ENCODE measurements around the gene ZNF280B.

Gene ZNF280B

GRCh38 chr22:22526125-22526912 is 17.8 kb upstream of the ZNF280B start:
- no peak for TF ChIP-seq ZFX (IDR thresholded peaks at IDR 0.05)
- TF ChIP-seq, protein P1, sequence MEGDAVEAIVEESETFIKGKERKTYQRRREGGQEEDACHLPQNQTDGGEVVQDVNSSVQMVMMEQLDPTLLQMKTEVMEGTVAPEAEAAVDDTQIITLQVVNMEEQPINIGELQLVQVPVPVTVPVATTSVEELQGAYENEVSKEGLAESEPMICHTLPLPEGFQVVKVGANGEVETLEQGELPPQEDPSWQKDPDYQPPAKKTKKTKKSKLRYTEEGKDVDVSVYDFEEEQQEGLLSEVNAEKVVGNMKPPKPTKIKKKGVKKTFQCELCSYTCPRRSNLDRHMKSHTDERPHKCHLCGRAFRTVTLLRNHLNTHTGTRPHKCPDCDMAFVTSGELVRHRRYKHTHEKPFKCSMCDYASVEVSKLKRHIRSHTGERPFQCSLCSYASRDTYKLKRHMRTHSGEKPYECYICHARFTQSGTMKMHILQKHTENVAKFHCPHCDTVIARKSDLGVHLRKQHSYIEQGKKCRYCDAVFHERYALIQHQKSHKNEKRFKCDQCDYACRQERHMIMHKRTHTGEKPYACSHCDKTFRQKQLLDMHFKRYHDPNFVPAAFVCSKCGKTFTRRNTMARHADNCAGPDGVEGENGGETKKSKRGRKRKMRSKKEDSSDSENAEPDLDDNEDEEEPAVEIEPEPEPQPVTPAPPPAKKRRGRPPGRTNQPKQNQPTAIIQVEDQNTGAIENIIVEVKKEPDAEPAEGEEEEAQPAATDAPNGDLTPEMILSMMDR (conservative IDR thresholded peaks at IDR 0.05): no peak
- H3K27ac ChIP-seq: no peak overlapping the region

DNA sequence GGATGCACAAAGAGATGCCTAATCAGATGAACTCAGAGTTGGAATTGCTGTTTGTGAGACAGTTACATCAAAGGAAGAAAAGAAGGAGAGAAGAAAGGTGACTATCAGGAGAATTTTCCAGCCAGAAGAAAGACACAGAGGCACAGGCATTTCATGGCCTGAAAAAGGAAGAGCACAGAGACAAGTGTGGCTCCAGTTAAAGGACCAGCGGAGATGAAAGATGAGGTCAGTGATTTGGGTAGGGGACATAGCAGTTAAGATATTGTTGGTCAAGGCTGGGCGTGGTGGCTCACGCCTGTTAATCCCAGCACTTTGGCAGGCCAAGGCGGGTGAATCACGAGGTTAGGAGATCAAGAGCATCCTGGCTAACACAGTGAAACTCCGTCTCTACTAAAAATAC is 15.0 kb upstream of the ZNF280B start:
- H3K27ac ChIP-seq: no peak overlapping the region
- TF ChIP-seq, protein P1 (conservative IDR thresholded peaks at IDR 0.05): no peak
- TF ChIP-seq ZFX (IDR thresholded peaks at IDR 0.05): no peak

DNA sequence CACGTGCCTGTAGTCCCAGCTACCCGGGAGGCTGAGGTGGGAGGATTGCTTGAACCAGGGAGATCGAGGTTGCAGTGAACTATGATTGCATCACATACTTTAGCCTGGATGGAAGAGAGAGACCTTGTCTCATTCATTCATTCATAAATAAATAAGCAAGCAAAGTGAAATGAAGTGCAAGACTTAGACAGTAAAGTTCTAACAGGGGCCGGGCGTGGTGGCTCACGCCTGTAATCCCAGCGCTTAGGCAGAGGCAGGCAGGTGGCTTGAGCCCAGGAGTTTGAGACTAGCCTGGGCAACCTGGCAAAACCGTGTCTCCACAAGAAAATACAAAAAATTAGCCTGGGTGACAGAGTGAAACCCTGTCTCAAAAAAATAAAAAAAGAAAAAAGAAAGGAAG is 13.1 kb upstream of the ZNF280B start:
- H3K27ac ChIP-seq: no peak overlapping the region
- TF ChIP-seq, protein P1 (conservative IDR thresholded peaks at IDR 0.05): no peak
- no peak for TF ChIP-seq ZFX (IDR thresholded peaks at IDR 0.05)

DNA sequence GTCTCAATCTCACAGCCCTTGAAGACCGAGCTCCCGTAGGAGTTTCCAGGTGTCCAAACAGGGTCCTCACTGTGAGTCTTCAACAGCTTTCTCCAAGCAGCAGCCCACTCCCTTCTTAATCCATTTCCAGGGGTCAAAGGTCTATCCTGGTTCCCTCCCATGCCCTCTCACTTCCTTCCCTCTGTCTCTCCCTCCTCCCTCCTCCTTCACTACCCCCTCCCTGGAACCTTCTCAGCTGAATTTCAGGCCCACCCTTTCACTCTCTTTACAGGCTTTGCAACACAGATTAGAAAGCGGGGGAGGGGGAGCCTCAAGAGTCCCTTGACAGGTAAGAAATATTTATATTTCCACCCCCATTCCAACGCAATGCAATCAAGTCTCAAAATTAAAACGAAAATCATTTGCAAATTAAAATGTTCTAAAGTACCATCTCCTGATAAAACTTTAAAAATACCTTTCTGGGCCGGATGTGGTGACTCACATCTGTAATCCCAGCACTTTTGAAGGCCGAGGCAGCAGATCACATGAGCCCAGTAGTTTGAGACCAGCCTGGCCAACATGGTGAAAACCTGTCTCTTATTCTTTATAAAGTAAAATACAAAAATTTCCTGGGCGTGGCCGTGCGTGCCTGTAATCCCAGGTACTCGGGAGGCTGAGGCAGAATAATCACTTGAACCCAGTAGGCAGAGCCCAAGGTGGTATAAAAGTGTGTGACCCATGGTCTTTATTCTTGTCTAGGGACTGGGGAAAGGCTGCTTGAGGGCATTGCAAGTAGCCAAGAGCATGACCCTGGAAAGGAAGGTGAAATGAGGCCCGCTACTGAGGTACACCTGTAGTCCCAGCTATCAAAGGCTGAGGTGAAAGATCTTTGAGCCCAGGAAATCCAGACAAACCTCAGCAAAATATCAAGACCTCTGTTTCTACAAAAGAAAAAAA is 12.4 kb upstream of the ZNF280B start:
- no peak overlapping the region for H3K27ac ChIP-seq
- TF ChIP-seq, protein P1 (conservative IDR thresholded peaks at IDR 0.05): no peak
- no peak for TF ChIP-seq ZFX (IDR thresholded peaks at IDR 0.05)

DNA sequence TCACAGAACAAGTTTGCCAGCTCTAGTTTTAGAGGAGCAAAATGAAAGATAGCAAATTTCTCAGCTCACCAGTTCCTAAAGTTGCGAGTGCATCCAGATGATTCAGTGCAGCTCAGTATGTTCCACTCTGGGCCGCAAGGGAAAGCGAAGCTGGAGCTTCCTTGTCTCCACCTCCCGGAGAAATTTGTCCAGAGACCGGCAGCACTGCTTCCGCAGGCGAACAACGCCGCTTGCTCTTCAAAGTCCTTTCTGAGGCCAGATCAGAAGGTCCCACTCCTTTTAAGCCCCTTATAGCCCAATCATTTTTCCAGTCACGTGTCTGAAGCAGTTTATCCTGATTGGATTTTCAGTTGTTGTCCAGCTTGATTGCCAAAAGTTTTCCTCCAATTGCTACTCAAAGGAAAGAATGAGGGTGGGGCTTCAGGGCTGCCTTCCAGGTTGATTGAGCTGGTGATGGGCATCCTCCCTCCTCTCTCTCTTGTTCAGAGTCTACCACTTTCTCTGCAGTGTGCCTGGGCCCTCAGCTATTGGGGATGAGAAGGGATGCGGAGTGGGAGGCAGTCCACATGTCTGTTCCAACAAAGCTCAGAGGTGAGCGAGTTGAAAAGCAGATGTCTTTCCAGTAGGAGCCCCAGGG is 11.6 kb upstream of the ZNF280B start, which contains the start of gene ZNF280A:
TSS of gene ZNF280A (minus strand) at position 251 of the 637 bp plus-strand sequence. CDS start 4,640 bp downstream, outside the sequence.
- no peak within 1 kb of the TSS for H3K27ac ChIP-seq

DNA sequence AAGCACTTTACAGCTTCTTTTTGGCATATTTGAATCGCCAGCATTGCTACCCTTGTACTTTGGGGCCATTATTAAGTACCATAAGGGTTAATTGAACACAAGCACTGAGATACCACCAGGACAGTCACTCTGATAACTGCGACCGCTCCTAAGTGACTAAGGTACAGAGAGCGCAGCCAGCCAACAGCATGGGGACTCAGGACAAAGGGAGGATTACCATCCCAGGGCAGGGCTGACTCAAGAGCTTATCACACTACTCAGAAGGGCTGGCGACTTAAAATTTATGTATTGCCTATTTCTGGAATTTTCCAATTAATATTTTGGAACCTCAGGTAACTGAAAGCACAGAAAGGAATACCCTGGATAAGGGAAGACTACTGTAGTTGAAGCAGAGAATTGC is 11.0 kb upstream of the ZNF280B start:
- no peak for TF ChIP-seq ZFX (IDR thresholded peaks at IDR 0.05)
- TF ChIP-seq, protein P1 (conservative IDR thresholded peaks at IDR 0.05): no peak
- no peak overlapping the region for H3K27ac ChIP-seq

More for the DNA sequence above, 11.6 kb upstream of the ZNF280B start, which contains the start of gene ZNF280A:
- TF ChIP-seq, protein P1 (conservative IDR thresholded peaks at IDR 0.05): no peak
- TF ChIP-seq ZFX (IDR thresholded peaks at IDR 0.05): no peak
